ENCODE measurements around the gene MVK. TPM values are rescaled to one million over a fixed set of nuclear protein-coding genes. Genes with fewer than 3 reads are reported as not detected.

The MVK gene
- polyA plus RNA-seq, 1 of the 3 experiments (the other 2 are of a cell fraction), result 7.0 TPM

DNA sequence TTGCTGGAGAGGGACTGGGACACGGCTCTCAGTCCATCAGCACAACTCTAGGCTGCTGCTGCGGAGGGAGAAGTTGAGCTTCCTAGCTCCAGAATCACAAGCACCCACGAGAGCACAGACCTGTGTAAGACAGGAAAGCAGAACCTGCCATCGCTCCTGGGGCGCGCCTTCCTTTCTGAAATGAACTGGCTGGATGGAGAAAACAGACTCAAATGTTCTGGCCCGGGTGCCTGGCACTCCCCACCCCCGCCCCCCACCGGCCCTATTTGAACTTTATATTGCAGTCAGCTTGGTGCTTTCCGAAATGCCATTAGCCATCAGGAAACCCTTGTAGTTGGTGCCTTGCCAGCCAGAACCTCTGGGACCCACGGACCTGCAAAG lies 23.8 kb downstream of the MVK start:
- peaks cover 3% of the 10 kb centered on the region for H3F3A ChIP-seq (replicated peaks; ENCODE audit: insufficient read depth)
- H3K9me2 ChIP-seq, result no peaks in the 10 kb centered on the region
- peak overlapping the region; percentile 6 to 51; a peak in 1 of 4 replicates for H3K4me3 ChIP-seq (ENCODE audit: low read depth in 2 of 2, low read length in 1 of 2)
- H3K9ac ChIP-seq, result no peak overlapping the region
- peaks cover 0 to 29% of the 10 kb centered on the region in 2 experiments; a peak in 2 of 4 replicates for H3K4me1 ChIP-seq (ENCODE audit: control insufficient read depth in 1 of 2, insufficient read depth in 2 of 2, low read depth in 1 of 2, low read length in 1 of 2)
- H4K20me1 ChIP-seq (ENCODE audit: insufficient read depth), result no peaks in the 10 kb centered on the region
- H2AFZ ChIP-seq (ENCODE audit: low read depth), result peak overlapping the region; percentile 56; the same call in 1 of the 2 replicates
- ChIA-PET CTCF (interaction anchor here (0.7 to 14.2 kb wide), 60 partner anchors 10 to 834 kb away, joined by 3 to 175 read pairs (median 7); partner anchors contain the start of genes FAM222A, MVK and TRPV4), POLR2A (interaction anchor here (0.6 to 2.8 kb wide), 15 partner anchors 9 to 280 kb away, joined by 3 to 14 read pairs (median 5); partner anchors contain the start of gene FAM222A)
- H3K27ac ChIP-seq (ENCODE audit: low read depth in 2 of 2, low read length in 1 of 2), result peak overlapping the region in 1 of 2 experiments; percentile 53; a peak in 2 of 4 replicates
- no peaks in the 10 kb centered on the region for H3K27me3 ChIP-seq (ENCODE audit: insufficient read depth)
- peak overlapping the region; percentile 60; the same call in 1 of the 2 replicates for H3K4me2 ChIP-seq
- 41% methylated on average over 10 of the region's 11 CpGs for WGBS (ENCODE audit: low lambda C conversion rate)
- H3K9me3 ChIP-seq, result no peaks in the 10 kb centered on the region
- H3K79me2 ChIP-seq (ENCODE audit: insufficient read depth), result no peaks in the 10 kb centered on the region
- H3K36me3 ChIP-seq (replicated peaks in 1 of 2; ENCODE audit: control insufficient read depth in 1 of 2, insufficient read depth in 2 of 2, low read length in 1 of 2), result no peaks in the 10 kb centered on the region
- 0 out of 2 replicates have a peak, but pooled peaks have one; percentile 22 for TF ChIP-seq MXI1 (IDR thresholded peaks at IDR 0.05; ENCODE audit: low read depth, low read length)
- TF ChIP-seq TEAD4 (IDR thresholded peaks at IDR 0.05; ENCODE audit: borderline replicate concordance, insufficient read depth), result no peak
- TF ChIP-seq SIN3A (IDR thresholded peaks at IDR 0.05; ENCODE audit: borderline replicate concordance, low read depth, low read length), result 0 out of 2 replicates have a peak, but pooled peaks have one; percentile 14
- DNase-seq, result no peak

DNA sequence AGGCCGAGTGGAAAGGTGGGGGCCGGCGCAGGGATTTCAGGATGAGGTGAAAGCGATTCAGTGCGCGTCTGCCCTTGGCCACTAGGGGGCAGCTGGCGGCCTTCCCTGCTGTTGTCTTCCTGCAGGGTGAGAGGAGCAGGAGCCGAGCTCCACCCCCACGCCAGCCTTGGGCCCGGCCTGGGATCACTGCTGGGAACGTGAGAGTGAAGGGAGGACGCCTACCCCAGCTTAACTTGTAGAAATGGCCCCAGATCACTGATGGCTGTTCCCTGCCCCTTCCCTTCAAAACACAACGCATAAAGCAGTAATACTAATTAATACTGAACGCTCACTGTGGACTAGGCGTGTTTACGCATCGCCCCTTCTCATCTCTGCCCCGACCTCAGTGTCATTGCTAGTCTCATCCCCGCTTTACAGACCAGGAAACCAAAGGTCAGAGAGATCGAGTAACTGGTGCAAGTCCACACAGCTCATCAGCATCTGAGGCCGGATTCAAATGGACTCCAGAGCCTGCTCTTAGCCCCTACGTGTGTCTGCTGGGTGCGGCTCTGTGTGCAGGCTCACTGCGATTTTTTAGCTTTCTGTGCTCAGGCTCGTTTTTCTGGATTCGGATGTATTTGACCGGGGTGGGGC lies 24.3 kb downstream of the MVK start:
- Histone ChIP-seq H3K4me3 (ENCODE audit: low read depth in 2 of 2, low read length in 1 of 2) (peak overlapping the region; percentile 6 to 51; a peak in 1 of 4 replicates), H3K4me2 (peak overlapping the region; percentile 60; the same call in 1 of the 2 replicates), H3K9me2 (no peaks in the 10 kb centered on the region), H3K4me1 (ENCODE audit: control insufficient read depth in 1 of 2, insufficient read depth in 2 of 2, low read depth in 1 of 2, low read length in 1 of 2) (peaks cover 0 to 29% of the 10 kb centered on the region in 2 experiments; a peak in 2 of 4 replicates), H3K9me3 (no peaks in the 10 kb centered on the region), H3K27ac (ENCODE audit: low read depth in 2 of 2, low read length in 1 of 2) (peak overlapping the region in 1 of 2 experiments; percentile 75; a peak in 2 of 4 replicates), H3K9ac (no peak overlapping the region), H2AFZ (ENCODE audit: low read depth) (peak overlapping the region; percentile 56), H3K27me3 (ENCODE audit: insufficient read depth) (no peaks in the 10 kb centered on the region), H3K36me3 (replicated peaks in 1 of 2; ENCODE audit: control insufficient read depth in 1 of 2, insufficient read depth in 2 of 2, low read length in 1 of 2) (no peaks in the 10 kb centered on the region), H3F3A (replicated peaks; ENCODE audit: insufficient read depth) (peaks cover 3% of the 10 kb centered on the region), H4K20me1 (ENCODE audit: insufficient read depth) (no peaks in the 10 kb centered on the region), H3K79me2 (ENCODE audit: insufficient read depth) (no peaks in the 10 kb centered on the region)
- TF ChIP-seq, protein P1, sequence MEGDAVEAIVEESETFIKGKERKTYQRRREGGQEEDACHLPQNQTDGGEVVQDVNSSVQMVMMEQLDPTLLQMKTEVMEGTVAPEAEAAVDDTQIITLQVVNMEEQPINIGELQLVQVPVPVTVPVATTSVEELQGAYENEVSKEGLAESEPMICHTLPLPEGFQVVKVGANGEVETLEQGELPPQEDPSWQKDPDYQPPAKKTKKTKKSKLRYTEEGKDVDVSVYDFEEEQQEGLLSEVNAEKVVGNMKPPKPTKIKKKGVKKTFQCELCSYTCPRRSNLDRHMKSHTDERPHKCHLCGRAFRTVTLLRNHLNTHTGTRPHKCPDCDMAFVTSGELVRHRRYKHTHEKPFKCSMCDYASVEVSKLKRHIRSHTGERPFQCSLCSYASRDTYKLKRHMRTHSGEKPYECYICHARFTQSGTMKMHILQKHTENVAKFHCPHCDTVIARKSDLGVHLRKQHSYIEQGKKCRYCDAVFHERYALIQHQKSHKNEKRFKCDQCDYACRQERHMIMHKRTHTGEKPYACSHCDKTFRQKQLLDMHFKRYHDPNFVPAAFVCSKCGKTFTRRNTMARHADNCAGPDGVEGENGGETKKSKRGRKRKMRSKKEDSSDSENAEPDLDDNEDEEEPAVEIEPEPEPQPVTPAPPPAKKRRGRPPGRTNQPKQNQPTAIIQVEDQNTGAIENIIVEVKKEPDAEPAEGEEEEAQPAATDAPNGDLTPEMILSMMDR (IDR thresholded peaks at IDR 0.05), result peak; percentile 96
- TF ChIP-seq SMC3 (IDR thresholded peaks at IDR 0.05; ENCODE audit: low read depth, low read length) (peak; percentile 93), RAD21 (IDR thresholded peaks at IDR 0.05; ENCODE audit: low read length) (peak; percentile 91), MEF2A (IDR thresholded peaks at IDR 0.05; ENCODE audit: borderline replicate concordance, low read depth) (no peak), FOSL2 (IDR thresholded peaks at IDR 0.05; ENCODE audit: borderline replicate concordance, low read depth) (no peak), CHD2 (IDR thresholded peaks at IDR 0.05; ENCODE audit: low read length, partially characterized antibody) (peak; percentile 64)
- peak; percentile 94 for DNase-seq
- WGBS (ENCODE audit: low lambda C conversion rate), result 54% methylated on average over 18 of the region's 27 CpGs
- ChIA-PET POLR2A (interaction anchor here (0.6 to 2.8 kb wide), 16 partner anchors 9 to 279 kb away, joined by 3 to 14 read pairs (median 5); partner anchors contain the start of gene FAM222A), CTCF (interaction anchor here (0.6 to 14.2 kb wide), 61 partner anchors 8 to 834 kb away, joined by 3 to 175 read pairs (median 7); partner anchors contain the start of genes FAM222A, MVK and TRPV4)
